GM11168 (cell line): Measurements from ENCODE around the gene TMC3.

ENCODE experiments used
- in situ Hi-C: fragments of 300-500 bp; cut with MboI; formaldehyde crosslinking; loops from one replicate; pipeline ENCODE4 v1.12.0; 2022; ENCODE audit warnings: low sequenced_read_pairs; ENCODE audit not compliant: unreplicated experiment

TMC3 gene

DNA sequence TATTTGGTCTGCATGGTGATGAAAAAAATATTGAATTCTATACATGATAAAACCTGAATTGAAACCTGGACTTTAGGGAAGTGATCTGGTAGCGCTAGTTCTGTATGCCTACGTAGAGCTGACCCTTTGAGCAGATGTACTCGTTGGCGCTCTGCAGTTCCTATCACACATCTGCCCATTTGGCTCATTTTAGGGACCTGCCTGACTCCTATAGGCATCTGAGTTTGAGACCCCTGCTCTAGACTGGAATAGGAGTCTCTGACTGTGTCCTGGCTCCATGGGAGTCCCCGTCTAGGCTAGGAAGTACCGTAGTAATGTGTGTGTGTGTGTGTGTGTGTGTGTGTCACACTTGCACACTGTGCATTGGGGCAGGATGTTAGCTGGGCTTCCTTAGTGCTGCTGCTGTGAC lies 71.3 kb downstream of the TMC3 start:
- in situ Hi-C loops = no loop called here

DNA sequence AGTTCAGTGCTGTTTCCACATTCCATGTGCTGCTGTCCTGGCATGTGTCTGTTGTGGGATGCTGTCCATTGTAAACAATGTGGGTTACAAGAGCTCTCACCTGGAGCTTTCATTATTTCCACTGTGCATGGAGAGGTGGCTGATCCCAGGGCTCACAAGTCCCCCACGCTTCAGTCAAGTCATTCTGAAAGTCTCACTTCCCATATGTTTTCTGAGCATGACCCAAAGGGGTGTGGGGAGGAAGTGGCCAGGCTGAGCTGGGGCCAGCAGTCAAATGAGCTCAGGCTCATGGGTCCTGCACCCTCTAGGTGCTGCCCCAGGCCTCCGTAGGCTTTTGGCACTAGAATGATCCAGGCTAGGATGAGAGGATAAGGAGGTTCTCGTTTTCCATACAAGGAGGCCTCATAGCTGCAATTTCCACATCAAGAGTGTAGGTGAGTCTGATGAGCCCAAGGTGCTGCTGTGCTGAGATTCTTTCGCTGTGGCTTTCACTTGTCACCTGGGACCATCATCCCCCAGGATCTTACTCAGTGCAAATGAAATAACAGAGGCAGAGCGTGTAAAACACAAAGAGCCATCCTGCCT lies 72.1 kb downstream of the TMC3 start:
- in situ Hi-C loops = no loop called here

DNA sequence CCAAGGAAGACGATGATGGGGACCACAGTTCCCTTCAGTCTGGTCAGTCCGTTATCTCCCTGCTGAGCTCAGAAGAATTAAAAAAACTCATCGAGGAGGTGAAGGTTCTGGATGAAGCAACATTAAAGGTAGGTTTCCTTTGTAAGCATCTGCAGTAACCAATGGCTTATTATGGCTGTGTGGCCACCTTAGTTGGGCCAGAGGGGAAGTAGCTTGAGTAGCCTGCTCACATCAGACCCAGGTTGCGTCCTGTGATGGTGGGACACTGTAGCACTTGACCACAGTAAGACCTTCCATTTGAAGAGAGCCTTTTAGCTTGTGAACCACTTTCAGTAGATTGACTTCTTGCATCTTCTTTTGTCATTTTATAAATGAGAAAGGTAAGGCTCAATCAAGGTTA lies 72.6 kb downstream of the TMC3 start:
- in situ Hi-C loops = no loop called here

GRCh38 chr15:81299630-81300273 lies 74.3 kb downstream of the TMC3 start:
- in situ Hi-C loops = no loop called here

GRCh38 chr15:81299156-81299555 lies 74.9 kb downstream of the TMC3 start:
- in situ Hi-C loops = no loop called here

GRCh38 chr15:81298611-81299010 lies 75.4 kb downstream of the TMC3 start:
- in situ Hi-C loops = no loop called here

- in situ Hi-C loops = no loop called here
Observed at GRCh38 chr15:81297603-81298575, 76.1 kb downstream of the TMC3 start.

DNA sequence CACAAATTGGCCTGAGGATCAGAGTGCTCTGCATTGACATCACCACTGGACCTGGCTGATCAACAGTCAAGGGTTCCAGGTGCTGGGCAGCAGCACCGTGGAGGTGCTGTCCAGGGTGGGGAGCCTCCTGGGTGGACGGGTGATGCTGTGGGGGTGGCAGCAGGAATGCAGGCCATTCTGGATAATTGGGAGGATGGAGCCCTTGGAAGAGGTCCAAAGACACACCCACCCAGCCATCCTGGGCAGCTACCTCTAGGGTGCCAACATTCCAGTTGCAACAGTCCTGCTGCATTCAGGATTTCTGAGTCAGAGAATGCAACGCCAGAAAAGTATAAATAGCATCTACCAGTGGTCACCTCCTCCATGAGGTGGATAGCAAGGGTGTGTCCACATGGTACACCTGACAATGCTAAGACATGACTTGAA lies 76.9 kb downstream of the TMC3 start:
- in situ Hi-C loops = no loop called here

DNA sequence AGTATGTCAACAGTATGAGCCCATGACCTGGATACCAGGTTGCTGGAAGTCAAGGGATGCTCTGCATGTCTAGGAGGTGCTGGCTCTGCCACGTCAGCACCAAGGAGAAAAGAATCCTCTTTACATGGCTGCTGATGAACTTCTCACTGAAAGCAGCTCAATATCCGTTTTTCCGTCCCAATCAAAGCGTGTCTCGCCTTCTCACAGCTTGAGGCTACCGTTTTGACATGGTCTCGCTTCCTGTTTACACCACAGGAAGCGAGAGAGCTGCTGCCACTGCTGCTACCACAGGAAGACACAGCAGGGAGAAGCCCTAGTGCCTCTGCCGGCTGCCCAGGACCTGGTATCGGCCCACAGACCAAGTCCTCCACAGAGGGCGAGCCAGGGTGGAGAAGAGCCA lies 77.3 kb downstream of the TMC3 start:
- in situ Hi-C loops = no loop called here

DNA sequence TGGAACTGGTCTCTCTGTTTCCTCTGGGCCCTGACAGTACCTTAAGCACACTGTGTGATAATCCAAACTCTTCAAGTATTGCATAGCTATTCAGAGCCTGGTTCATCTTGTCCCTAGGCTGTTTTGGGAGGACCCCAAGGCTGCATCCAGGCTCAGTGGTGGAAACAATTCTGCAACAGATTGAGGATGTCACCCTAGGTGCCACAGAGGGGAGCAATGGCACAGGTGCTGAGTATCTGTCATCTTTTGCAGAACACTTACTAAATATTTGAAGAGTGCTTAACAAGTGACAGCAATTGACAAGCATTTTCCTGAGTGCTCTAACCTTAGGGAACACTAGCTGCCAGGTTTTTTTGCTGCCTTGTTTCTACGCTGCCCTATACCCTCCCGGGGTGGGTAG lies 77.8 kb downstream of the TMC3 start:
- in situ Hi-C loops = no loop called here

DNA sequence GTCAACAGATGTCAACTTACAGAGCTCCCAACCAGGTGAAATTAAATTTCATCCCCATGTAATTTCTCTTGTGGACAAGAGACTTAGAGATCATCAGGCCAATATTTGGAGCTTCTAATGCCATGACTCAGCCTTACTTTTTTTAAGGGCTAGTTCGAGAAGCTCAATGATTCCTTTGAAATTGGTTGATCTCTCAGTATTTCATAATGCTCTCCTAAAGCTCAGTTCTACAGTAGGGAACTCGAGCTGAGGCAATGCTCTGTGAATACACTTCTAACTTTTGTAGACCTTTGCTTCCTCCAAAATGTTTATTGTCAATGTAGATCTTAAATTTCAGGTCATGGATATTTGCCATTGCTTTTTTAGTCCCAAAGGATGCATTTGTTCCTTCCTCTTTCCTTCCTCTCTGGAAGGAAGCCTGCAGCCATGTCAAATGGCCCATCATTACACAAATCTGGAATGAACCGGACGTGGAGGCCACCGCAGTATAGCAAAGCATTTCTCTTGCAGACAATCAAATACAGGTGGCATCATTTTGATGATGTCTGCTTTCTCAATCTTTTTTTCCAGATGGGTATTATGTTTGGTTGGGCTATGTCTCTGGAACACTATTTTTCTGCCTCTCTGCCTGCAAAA lies 78.4 kb downstream of the TMC3 start:
- in situ Hi-C loops = no loop called here

DNA sequence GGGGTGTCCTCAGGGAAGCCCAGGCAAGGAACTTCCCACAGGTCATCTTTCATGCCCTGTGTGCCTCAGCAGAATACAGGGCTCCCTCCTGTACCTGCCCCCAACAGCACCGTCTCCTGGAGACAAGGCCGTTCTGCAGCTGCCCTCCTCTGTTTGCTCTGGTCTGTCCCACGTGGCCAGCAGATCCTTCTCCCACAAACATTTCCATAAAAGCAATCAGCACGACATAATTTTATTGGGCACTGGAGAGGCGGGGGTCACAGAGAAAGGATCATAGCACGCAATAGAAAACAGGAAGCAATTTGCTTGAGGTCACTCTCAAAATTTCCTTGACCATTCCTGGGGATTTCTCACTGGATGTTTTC lies 79.5 kb downstream of the TMC3 start:
- in situ Hi-C loops = no loop called here

- in situ Hi-C loops = no loop called here
Observed at GRCh38 chr15:81293728-81294515, 80.1 kb downstream of the TMC3 start.

DNA sequence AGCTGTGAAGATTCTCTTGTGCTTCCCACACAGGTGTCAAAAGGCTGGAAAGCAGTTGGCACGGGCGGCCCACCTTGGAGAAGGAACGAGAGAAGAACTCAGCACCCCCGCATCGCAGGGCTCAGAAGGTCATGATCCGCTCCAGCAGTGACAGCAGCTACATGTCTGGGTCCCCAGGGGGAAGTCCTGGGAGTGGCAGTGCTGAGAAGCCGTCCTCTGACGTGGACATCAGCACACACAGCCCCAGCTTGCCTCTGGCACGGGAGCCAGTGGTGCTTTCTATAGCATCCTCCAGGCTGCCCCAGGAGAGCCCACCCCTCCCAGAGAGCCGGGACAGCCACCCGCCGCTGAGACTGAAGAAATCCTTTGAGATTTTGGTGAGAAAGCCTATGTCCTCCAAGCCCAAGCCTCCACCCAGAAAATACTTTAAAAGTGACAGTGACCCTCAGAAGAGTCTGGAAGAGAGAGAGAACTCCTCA lies 81.5 kb downstream of the TMC3 start:
- in situ Hi-C loops = no loop called here

GRCh38 chr15:81291916-81292522 lies 82.0 kb downstream of the TMC3 start:
- in situ Hi-C loops = no loop called here

DNA sequence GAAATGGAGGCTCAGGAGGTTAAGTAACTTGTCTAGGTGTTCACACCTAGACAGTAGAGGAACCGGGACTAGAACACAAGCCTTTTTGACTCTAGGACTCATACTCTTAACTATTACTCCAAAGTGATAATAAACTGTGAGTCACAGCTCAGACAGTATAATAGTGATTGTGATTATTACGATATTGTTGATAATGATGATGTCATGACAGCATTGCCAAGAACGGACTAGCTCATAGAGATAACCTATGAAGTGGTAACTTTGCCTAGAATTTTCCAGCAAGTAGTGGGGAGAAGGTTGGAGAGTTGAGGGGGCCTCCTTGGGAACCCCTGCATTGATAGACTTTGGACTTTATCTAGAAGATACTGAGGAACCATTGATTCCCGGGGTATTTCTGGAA lies 84.1 kb downstream of the TMC3 start:
- in situ Hi-C loops = no loop called here

DNA sequence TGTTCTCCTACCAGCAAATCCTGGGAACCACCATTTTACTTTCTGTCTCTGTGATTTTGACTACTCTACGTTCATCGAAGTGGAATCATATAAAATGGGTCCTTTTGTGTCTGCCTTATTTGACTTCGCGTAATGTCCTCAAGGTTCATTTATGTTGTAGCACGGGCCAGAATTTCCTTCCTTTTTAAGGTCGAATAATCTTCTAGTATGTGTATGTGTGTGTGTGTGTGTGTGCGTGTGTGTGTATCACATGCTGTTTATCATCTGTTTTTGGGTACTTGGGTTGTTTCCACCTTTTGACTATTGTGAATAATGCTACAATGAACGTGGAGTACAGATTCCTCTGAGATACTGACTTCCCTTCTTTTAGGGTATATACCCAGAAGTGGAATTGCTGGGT lies 85.4 kb downstream of the TMC3 start:
- in situ Hi-C loops = no loop called here

- in situ Hi-C loops = no loop called here
Observed at GRCh38 chr15:81288040-81288439, 86.0 kb downstream of the TMC3 start.

DNA sequence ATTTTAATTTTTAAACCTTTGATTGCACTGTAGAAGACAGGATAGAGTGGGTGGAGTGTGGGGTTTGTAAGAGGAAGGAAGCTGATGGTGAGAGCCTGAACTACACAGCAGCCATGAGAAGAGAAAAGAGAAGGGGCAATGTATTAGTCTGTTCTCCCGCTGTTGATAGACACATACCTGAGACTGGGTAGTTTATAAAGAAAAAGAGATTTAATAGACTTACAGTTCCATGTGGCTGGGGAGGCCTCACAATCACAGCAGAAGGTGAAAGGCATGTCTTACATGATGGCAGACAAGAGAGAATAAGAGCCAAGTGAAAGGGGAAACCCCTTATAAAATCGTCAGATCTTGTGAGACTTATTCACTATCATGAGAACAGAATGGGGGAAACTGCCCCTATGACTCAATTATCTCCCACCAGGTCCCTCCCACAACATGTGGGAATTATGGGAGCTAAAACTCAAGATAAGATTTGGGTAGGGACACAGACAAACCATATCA lies 87.3 kb downstream of the TMC3 start:
- in situ Hi-C loops = no loop called here
